BE2C (cell line): Measurements from ENCODE around the gene COL28A1.

Experiments
- DNase-seq: peaks from one replicate; pipeline ENCODE4 v3.0.0-alpha.2; 2020
- H3K27me3 ChIP-seq: fragments of 250-450 bp; sonication (Bioruptor Pico); 2 replicates; pipeline ENCODE4 v1.5.1; 2020; ENCODE audit warnings: mild to moderate bottlenecking
- H3K36me3 ChIP-seq: fragments of 250-450 bp; sonication (Bioruptor Pico); 2 replicates; pipeline ENCODE4 v1.5.1; 2020; ENCODE audit warnings: mild to moderate bottlenecking
- H3K4me1 ChIP-seq: fragments of 250-450 bp; sonication (Bioruptor Pico); 2 replicates; pipeline ENCODE4 v1.5.1; 2020
- H3K4me3 ChIP-seq: 2 replicates; pipeline ENCODE4 v1.5.1; 2011; ENCODE audit warnings: low read depth, low read length
- H3K9me3 ChIP-seq: fragments of 250-450 bp; sonication (Bioruptor Pico); 2 replicates; pipeline ENCODE4 v1.5.1; 2020
- CTCF ChIP-seq: IDR thresholded peaks from 2 replicates; pipeline ENCODE4 v1.5.1; 2012; ENCODE audit warnings: mild to moderate bottlenecking, low read depth, low read length

COL28A1 gene

GRCh38 chr7:7510794-7511193 lies 24.9 kb downstream of the COL28A1 start:
- no peak for DNase-seq
- Histone ChIP-seq H3K27me3 (no peaks in the 10 kb centered on the region), H3K9me3 (no peaks in the 10 kb centered on the region), H3K4me3 (no peak overlapping the region), H3K36me3 (no peaks in the 10 kb centered on the region), H3K4me1 (peaks cover 2% of the 10 kb centered on the region; the same call in 1 of the 2 replicates)
- no peak for TF ChIP-seq CTCF

- peaks cover 12% of the 10 kb centered on the region; the same call in 1 of the 2 replicates for H3K4me1 ChIP-seq
- TF ChIP-seq CTCF, result no peak
- no peaks in the 10 kb centered on the region for H3K36me3 ChIP-seq
- DNase-seq, result no peak
- H3K27me3 ChIP-seq, result no peaks in the 10 kb centered on the region
- H3K9me3 ChIP-seq, result no peaks in the 10 kb centered on the region
- no peak overlapping the region for H3K4me3 ChIP-seq
Measured at GRCh38 chr7:7505915-7506314, 29.8 kb downstream of the COL28A1 start.

GRCh38 chr7:7504910-7505704 lies 30.6 kb downstream of the COL28A1 start:
- peaks cover 12% of the 10 kb centered on the region; the same call in 1 of the 2 replicates for H3K4me1 ChIP-seq
- DNase-seq, result no peak
- H3K9me3 ChIP-seq, result no peaks in the 10 kb centered on the region
- no peaks in the 10 kb centered on the region for H3K36me3 ChIP-seq
- no peak overlapping the region for H3K4me3 ChIP-seq
- no peak for TF ChIP-seq CTCF
- H3K27me3 ChIP-seq, result no peaks in the 10 kb centered on the region

- DNase-seq, result no peak
- peaks cover 7% of the 10 kb centered on the region; the same call in 1 of the 2 replicates for H3K4me1 ChIP-seq
- H3K36me3 ChIP-seq, result no peaks in the 10 kb centered on the region
- H3K27me3 ChIP-seq, result no peaks in the 10 kb centered on the region
- TF ChIP-seq CTCF, result no peak
- no peaks in the 10 kb centered on the region for H3K9me3 ChIP-seq
- no peak overlapping the region for H3K4me3 ChIP-seq
Measured at GRCh38 chr7:7499892-7500291, 35.8 kb downstream of the COL28A1 start.

- DNase-seq, result no peak
- Histone ChIP-seq H3K4me1 (peaks cover 2% of the 10 kb centered on the region; the same call in 1 of the 2 replicates), H3K4me3 (no peak overlapping the region), H3K27me3 (no peaks in the 10 kb centered on the region), H3K9me3 (no peaks in the 10 kb centered on the region), H3K36me3 (no peaks in the 10 kb centered on the region)
- no peak for TF ChIP-seq CTCF
Measured at GRCh38 chr7:7498856-7499255, 36.8 kb downstream of the COL28A1 start.

- H3K36me3 ChIP-seq, result no peaks in the 10 kb centered on the region
- H3K9me3 ChIP-seq, result no peaks in the 10 kb centered on the region
- no peak for DNase-seq
- H3K4me3 ChIP-seq, result no peak overlapping the region
- no peak for TF ChIP-seq CTCF
- no peaks in the 10 kb centered on the region for H3K27me3 ChIP-seq
- peaks cover 2% of the 10 kb centered on the region; the same call in 1 of the 2 replicates for H3K4me1 ChIP-seq
Measured at GRCh38 chr7:7496311-7496710, 39.4 kb downstream of the COL28A1 start.
